GM18520 (cell line): ENCODE data around the gene PPARGC1A.

ENCODE experiments used
- ATAC-seq: cut with Tn5 transposase; IDR thresholded peaks from one replicate; pipeline ENCODE4 v1.9.1; 2021; ENCODE audit not compliant: unreplicated experiment

PPARGC1A gene

DNA sequence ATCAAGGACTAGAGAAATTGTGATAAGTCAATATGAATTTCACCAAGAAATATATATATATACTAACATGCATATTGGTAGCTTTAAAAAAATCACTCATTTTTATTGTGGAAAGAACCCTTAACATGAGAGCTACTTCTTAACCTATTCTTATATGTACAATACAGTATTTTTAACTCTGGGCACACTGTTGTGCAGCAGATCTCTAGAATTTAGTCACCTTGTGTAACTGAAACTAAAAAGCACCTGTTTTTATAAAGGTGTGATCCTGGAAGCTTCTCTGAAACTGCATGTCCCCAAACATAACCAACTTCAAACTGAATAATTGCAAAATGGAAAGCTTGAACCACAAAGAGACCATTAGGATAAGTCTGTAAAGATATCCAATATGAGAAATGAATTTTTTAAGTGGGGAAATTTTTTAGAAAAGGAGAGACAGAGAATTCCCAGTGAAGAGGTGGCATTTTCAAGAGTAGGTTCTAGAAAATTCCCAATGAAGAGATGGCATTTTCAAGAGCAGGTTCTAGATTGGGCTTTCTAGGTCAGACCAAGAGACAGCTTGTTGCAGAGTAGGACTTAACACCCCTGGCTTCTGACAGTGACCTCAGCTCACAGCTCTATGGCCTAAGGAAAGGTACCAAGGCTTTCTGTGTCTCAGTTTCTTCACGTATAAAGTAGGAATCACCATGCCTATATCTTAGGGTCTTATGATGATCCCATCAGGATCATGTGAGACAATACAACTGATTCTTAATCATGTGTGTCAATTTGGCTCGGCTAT, 22.0 kb upstream of the PPARGC1A start:
- ATAC-seq: peak; percentile 81

DNA sequence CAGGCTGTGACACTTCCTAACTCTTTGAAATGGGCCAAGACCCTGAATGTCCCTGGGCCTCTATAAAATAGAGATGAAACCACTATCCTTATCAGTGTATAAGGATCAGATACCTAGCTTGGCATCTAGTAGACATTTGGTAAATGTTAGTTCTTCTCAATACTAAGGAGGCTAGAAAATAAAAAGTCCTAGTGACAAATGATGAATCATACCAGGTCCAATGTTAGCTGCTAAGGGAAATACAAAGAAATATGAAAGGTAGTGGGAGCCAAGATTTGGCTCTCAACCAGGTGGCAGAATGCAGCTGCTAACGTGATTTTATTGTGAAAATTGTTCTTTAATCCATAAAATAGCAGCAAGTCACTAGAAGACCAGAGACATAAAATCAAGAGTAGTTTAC, 19.8 kb upstream of the PPARGC1A start:
- ATAC-seq: no peak

DNA sequence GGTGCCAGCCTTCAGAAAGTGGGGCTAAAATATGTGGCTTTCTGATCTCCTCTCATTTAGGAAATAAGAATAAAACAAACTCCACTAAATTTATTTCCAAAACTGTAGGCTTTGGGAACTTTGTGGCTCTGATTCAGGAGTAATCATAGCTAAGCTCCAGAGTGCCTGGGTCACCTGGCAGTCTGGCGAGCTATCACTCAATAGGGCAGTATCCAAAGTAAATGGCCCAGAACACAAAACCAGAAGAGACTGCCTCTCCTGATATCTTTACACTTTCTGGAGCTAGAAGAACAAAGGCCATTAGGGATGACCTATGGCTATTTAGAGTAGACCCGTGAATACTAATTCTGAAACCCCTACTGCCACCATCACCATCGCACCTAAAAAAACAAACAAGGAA, 17.0 kb upstream of the PPARGC1A start:
- ATAC-seq: no peak

DNA sequence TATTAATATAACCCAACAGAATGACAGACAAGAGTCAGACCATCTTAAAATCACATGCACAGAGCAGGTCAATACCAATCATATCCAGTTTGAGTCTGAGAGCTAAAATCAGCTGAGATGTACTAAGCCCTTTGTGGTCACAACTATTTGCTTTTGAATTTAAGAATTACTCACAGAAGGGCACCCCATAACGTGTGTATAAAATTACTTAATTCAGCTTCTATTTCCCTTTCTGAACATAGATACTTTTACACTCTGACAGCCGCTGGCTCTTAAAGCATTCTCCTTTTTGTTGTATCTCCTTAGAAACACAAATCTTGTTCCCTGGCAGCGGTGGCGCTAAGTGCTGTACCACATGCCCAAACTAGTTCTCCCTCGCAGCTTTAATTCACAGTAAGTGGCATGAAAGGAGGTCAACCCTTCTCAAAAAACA, 14.8 kb upstream of the PPARGC1A start:
- no peak for ATAC-seq

DNA sequence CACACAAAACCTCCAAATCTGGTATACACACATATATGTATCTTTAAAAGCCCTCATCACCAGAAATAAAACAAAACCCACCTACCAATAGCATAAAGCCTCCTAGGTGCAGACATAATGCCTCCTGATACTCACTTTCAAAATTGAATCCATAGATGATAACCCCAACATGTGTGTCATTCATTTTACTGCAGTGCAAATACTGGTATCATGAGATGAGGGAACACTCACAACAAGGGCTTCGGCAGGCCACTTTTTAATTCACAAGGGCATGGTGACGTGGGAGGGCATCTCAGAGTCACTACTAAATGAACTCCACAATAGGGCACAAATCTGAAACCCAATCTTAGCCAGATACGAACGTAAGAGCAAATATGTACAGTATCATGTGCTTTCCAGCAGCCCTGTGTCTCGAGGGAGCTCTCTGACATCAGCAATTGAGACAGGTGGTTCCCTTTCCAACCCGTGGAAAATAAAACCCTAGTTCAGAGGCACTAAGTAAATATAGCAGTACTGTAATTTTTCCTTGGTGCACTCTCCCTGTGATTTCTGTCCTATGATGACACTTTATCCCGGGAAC, 14.1 kb upstream of the PPARGC1A start:
- no peak for ATAC-seq

DNA sequence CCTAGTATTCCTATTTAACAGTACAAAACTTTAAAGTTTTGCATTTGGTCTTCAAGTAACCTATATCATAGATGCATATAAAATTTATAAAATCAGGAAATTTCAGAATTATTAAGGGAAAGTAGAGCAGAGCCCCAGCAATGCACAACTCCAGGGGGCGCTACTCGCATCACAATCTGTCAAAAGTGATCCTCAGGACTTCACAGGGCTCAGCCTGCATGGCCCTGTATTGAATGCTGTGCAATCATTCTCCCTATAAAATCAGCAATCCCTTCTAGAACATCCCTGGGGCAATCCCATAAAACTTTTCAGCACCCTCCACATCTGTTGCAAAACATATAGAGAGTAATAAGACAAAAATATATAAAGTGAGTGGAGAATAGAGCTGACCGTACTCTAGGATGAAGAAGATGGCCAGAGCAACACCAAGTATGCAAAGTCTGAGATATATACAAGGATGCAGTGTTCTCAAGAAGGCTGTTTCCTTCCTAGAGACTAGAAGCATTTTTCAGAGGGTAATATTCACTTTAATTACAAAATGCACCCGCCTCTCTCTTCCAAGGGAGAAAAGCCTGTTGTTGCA, 12.5 kb upstream of the PPARGC1A start:
- no peak for ATAC-seq

DNA sequence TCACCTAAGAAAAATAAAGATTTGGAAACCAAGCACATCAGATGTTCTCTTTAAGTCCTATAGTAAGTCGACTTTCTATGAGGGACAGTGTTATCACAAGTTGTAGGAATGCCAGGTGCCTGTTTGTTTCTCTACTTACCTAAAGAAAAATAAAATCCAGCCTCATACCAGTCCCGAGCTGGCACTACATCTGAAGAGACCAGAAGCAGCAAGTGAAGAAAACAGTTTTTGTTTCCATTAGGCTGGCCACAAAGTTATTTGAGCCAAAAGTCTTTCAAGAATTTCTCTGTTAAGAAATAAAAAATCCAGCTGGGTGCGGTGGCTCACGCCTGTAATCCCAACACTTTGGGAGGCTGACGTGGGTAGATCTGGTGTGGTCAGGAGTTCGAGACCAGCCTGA, 10.8 kb upstream of the PPARGC1A start:
- no peak for ATAC-seq

DNA sequence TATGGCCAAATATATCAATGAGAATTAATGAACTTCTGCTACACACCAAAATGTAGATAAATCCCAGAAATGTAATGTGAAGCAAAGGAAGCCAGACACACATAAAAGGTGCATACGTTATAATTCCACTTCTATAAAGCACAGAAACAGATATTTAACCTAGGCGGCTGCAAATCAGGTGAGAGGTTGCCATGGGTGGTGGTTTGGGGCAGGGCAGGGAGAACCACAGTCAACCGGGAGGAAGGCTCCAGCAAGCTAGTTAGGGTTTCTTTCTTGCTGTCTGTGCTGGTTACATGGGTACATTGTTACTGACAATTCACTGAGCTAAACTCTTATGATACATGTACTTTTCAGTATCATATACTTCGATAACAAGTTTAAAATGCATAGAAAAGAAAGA, 9.7 kb upstream of the PPARGC1A start:
- ATAC-seq: no peak

DNA sequence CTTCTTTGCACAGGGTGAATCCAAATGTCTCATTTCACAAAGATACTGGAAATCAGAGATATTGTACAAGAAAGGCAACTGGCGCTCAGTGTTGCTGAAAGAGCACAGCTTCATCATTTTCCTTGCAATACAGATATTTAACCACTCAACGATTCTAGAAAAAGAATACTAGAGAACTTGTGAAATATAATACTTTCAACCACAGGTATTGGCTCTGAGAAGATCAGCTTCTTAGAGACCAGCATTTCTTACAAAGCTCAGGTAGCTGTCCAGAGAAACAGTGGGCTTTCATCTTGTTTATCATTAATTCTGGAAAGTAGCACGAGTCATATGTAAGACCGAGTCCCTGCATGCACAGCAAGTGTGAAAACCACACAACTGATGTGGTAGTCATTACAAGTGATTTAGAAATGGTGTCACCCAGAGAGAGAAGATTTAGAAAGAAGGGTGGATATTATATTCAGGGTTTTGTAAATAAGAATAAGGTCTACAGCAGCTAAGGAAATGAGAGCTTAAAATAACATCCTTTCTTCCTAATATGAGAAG, 7.8 kb upstream of the PPARGC1A start:
- ATAC-seq: peak; percentile 82

DNA sequence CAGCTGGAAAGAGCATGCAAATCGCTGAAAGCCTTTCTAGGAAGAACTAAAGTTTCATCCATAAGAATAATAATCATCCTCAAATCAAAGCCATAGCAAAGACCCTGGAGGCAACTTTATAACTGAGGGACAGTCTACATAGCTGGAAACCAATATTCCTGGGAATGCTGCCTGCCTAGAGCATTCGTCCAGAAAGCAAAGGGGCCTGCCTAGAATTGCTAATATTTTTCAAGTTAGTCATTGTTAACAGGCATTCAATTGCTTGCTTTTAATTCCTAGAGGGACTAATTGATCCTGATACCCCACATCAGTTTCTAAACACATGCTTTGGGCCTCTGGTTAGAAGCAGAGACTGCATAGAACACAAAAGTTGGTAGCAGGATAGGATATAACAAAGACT, 4.2 kb upstream of the PPARGC1A start:
- ATAC-seq: no peak

DNA sequence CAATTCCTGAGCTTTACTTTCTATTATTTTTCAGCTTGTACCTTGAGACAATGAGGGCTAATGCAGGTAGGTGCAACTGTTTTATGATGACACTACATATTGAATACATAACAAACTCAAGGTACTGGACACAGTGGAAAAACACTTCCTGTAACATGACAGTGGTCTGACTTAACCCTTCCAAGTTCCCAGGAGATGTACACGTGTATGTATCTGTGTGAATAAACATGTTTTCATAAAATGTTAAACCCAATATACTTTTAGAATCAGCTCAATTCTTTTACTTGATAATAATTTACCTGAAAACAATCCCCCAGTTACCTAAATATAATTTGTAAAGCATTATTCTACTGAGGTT, 1.2 kb upstream of the PPARGC1A start:
- no peak for ATAC-seq

DNA sequence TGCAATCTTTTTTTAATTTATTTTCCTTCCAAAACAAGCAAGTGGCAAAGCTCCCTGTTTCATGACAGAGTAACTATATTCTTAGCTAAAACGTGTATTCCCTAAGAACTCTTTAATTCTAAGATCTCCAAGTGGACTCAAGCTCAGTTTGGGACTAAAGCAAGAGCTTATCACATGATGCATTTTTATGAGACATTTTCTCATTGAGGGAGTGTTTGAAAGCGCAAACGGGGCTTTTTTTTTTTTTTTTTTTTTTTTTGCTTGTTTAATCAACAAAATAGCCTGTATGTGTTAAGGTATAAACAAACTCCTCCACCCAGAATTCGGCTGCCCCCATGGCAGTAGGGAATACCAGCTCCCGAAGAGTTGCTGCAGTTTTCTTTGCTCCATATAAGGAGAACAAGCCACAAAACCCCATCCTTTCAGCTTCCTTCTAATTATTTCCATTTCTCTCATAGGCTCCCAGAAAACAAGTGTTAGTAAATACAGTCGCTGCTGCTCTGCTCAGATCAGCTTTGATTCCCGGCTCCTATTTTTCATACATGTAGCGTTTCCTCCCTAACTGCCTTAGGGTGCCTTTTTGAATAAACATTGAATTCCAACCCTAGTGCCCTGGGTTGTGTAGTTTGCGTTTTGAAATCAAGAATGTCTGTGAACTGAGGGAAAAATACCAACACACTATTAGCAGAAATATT, 669 bp upstream of the PPARGC1A start:
- no peak for ATAC-seq

DNA sequence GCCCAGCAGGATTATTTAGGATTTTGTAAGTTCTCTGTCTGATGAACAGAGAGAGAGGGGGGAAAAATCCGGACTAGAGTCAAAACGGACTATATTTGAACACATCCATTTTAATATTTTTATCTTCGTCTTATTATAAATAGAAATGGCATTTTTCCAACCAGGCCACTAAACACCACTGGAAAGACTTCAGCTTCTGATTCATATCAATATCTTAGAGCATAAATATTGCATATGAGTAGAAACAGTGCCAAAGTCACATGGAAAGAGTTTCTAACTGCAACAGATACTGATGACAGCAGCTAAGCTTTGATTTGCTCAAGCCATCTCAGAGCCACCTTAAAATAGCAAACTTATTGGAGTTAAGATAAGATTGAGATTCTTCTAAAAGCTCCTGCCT, 456 bp downstream of the PPARGC1A start:
- no peak for ATAC-seq

DNA sequence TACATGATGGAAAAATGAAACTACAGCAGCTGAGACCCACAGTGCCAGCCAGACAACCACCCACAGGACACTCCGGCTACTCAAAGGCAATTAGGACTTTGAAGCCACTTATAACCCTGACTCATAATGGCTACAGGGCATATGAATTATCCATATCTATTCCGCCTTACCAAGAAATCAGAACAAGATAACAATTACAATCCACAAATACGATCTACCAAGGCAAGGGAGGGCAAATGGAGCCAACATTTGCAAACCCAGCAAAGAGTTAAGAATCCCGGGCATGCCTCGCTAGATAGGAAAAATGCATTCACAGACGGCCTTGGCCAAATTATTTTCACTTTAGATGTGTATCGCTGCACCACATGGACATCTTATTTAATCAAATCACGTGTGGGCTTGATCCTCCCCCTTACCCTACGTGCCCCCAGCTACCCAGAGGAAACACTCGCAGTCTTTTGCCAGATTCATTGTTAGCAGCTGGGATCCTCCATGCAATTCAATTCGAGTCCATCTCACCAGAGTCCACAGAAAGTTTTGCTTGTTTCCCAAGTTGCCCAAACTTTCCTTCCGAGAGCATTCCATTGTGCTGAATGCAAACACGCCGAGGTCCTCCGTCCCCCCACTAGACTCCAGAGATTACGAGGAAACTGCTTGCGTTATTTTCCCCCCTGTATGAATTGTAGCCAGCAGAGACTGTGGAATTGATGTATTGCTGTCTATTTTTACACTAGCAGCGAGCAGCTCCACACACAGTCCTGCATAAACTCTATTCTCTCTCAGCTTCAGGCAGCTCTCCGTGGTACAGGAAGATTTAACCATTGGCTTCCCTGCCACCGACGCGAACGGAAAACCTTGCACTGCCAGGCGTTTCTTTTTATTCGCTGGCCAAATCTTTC, 1.2 kb downstream of the PPARGC1A start:
- no peak for ATAC-seq

DNA sequence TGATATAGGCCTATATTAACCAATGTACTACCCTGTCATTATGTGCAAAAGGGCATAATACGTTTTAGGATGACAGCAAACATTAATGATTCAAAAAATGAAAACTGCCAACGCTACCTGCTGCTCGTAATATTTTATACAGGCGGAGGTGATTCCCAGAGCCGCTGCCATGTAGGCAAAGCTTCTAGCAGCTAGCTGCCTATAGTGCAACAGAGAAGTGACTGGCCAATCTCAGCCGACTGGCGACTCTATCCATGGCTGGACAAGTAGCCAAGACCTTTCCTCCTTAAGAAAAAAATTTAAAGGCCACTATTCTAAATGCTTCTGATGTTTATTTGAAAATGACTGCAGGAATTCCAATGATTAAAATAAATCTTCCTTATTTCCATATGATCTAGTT, 1.9 kb downstream of the PPARGC1A start:
- ATAC-seq: no peak

DNA sequence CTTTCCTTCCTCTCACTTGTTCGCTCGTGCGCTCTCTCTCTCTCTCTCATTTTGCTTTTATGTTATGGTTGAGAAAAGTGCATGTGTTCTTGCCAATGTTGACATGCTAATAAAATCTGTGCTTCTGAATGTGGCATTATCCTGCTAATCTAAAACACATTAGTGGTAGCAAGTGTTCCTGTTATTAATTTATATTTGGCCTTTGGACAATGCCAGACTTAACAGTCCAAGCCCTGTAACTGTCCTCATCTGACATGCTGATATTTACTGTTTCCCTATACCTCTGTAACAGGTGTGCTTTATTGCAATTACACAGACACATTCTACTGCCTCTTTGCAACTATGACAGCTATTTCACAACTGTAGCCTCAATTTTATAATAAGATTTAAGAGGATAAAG, 2.7 kb downstream of the PPARGC1A start:
- no peak for ATAC-seq

DNA sequence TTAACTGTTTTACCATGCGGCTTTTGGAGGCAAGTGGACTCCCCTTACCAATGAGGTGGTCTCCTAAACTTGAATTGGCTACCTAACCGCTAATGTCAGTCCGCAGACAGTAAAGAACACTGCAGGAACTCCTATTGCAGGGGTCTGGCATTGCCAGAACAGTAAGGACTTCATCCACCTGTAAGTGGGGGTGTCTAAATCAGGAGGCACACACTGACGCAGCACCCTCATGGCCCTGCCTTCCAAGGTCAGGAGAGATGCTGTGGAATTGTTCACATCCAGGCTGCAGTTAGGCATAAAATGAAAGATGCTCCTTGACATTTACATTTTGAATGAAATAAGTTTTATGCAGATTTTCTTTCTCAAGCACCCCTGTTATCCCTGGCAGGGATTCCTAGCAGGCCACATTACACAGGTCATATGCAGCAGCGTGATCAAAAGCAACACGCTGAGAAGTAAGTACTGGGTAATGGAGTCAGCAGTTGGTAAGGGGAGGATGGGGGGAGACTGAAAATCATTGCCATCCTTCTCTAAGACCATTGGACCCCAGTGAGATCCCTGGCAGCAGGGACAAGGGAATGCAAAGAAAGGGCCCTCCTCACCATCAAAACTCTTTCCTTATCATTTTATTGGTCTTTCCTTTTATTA, 3.8 kb downstream of the PPARGC1A start:
- no peak for ATAC-seq

DNA sequence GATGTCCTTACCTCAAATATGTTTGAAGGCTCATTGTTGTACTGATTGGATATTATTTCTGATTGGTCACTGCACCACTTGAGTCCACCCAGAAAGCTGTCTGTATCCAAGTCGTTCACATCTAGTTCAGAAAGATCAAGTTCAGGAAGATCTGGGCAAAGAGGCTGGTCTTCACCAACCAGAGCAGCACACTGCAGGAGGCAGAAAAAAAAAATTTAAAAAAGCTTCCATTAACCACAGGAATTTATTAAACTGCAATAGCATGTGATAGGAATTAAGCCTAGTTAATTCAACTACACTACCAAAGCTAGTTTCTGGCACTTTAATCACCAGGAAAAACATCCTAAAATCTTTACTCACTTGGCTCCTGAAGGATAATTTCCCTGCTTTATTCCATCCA, 5.1 kb downstream of the PPARGC1A start:
- no peak for ATAC-seq

DNA sequence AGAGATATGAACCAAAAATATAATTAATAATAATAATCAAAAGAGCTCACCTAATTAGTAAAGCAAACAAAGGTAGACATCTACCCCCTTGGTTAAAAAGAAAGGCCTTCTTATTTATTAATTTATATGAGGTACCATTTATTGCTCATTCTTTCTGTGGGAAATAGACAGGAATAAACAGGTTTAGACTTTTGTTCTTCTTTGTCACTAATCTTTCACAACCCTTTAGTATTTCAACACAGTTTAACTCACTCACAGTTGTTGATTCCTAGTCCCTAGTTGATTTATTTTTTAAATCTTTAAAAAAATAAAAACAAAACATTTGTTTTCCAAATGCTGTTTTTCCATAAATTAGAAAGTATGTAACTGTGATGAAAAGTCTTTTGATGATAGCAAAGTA, 5.6 kb downstream of the PPARGC1A start:
- ATAC-seq: no peak

DNA sequence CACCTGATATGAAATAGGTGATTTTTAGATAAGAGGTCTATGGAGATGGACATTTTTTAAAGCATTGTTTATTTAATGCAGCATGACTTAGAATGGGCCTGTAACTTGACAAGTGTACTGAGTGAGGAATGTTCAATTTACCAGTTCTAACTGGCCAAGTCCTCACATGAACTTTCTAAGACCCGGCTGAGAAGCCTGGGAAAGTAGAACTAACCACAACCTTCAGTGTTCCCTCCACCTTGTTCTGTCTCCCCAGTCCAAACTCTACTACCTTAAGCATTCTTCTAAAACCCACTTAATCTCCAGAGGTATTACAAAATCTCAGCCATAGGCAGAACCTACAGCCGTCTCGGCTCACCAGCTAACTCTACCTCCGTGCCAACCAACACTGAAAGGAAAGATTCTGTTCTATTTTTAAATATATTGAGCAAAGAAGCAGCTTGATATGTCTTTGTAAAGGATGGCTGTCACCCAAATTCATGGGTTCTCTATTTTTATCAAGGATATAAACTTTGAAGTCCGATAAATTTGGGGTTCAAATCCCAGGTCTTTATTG, 6.8 kb downstream of the PPARGC1A start:
- ATAC-seq: no peak
